B cell (primary cell): Measurements from ENCODE around the gene MAST2. TPM values are rescaled to one million over a fixed set of nuclear protein-coding genes. Genes with fewer than 3 reads are reported as not detected.

Experiments used
- ATAC-seq: fragments of 200-7000 bp; cut with Tn5 transposase; one replicate; pipeline ENCODE4 v1.10.0; 2021; ENCODE audit warnings: low read depth, mild to moderate bottlenecking, moderate number of reproducible peaks, moderate library complexity
- CTCF ChIA-PET: fragments of 350-600 bp; sonication (Branson Sonifier 250); formaldehyde crosslinking; loops from one replicate; lab custom pipeline; 2021; ENCODE audit warnings: antibody characterized with exemption, inconsistent platforms; lab: Charles Lee
- POLR2A ChIA-PET: fragments of 350-600 bp; sonication (Branson Sonifier 250); formaldehyde crosslinking; loops from one replicate; lab custom pipeline; 2021; ENCODE audit warnings: antibody characterized with exemption; lab: Charles Lee
- DNase-seq: peaks from one replicate; pipeline ENCODE4 v3.0.0; 2013
- H2AFZ ChIP-seq: 2 replicates; pipeline ENCODE4 v1.6.1; 2012; ENCODE audit warnings: mild to moderate bottlenecking, low read depth, low read length; ENCODE audit not compliant: insufficient read depth, poor library complexity, severe bottlenecking
- H3K27ac ChIP-seq, 2 donors: 1 replicate in 1 of 2; 2 replicates in 1 of 2; pipeline ENCODE4 v1.5.1; 2012 to 2013; ENCODE audit warnings: low read length in 2 of 2, mild to moderate bottlenecking in 2 of 2, moderate library complexity in 1 of 2
- H3K27me3 ChIP-seq, 4 experiments: fragments of 200-600 bp in 1 of 4; sonication (generic) in 1 of 4; replicated peaks in 1 of 4; 1 replicate in 2 of 4; 2 replicates in 2 of 4; pipeline versions ENCODE4 v1.6.1 to v1.7.0; 2013 to 2016; ENCODE audit warnings: low read length in 3 of 4, mild to moderate bottlenecking in 2 of 4, mixed read lengths in 1 of 4, moderate library complexity in 1 of 4; ENCODE audit not compliant: insufficient read depth in 4 of 4, control insufficient read depth in 3 of 4; ENCODE audit errors: control extremely low read depth in 1 of 4
- H3K36me3 ChIP-seq, 2 experiments: replicated peaks in 1 of 2; 1 replicate in 1 of 2; 2 replicates in 1 of 2; pipeline versions ENCODE4 v1.6.1 to v1.7.1; 2013; ENCODE audit warnings: low read length in 1 of 2; ENCODE audit not compliant: insufficient read depth in 2 of 2, control insufficient read depth in 1 of 2; ENCODE audit errors: control extremely low read depth in 1 of 2, extremely low read depth in 1 of 2
- H3K4me1 ChIP-seq, 2 donors: fragments of 200-600 bp in 1 of 2; sonication (generic) in 1 of 2; 1 replicate in 1 of 2; 2 replicates in 1 of 2; pipeline versions ENCODE4 v1.5.1 to v1.6.1; 2013 to 2017; ENCODE audit warnings: low read length in 2 of 2; ENCODE audit not compliant: control insufficient read depth in 2 of 2, insufficient read depth in 2 of 2
- H3K4me2 ChIP-seq: replicated peaks from 2 replicates; pipeline ENCODE3; 2012; ENCODE audit warnings: mild to moderate bottlenecking, low read depth, low read length; ENCODE audit not compliant: poor library complexity, severe bottlenecking
- H3K4me3 ChIP-seq, 5 experiments: fragments of 200-600 bp in 1 of 5; sonication (generic) in 1 of 5; 1 replicate in 3 of 5; 2 replicates in 2 of 5; pipeline versions ENCODE4 v1.5.1 to v1.7.0; 2011 to 2016; ENCODE audit warnings: low read length in 4 of 5, mild to moderate bottlenecking in 4 of 5, low read depth in 2 of 5, control low read depth in 1 of 5, moderate library complexity in 1 of 5; ENCODE audit not compliant: insufficient read depth in 1 of 5; ENCODE audit errors: control extremely low read depth in 1 of 5, extremely low read depth in 1 of 5
- H3K79me2 ChIP-seq: fragments of 200-600 bp; sonication (generic); one replicate; pipeline ENCODE4 v1.6.0; 2016; ENCODE audit warnings: low read length; ENCODE audit not compliant: control insufficient read depth, insufficient read depth
- H3K9ac ChIP-seq: fragments of 200-600 bp; sonication (generic); 2 replicates; pipeline ENCODE4 v1.6.1; 2017; ENCODE audit warnings: mild to moderate bottlenecking, low read length, moderate library complexity
- H3K9me3 ChIP-seq, 3 donors: one replicate each; pipeline versions ENCODE4 v1.6.1 to v1.7.1; 2013; ENCODE audit warnings: low read length in 2 of 3; ENCODE audit not compliant: control insufficient read depth in 2 of 3, insufficient read depth in 1 of 3; ENCODE audit errors: control extremely low read depth in 1 of 3
- H4K20me1 ChIP-seq: 2 replicates; pipeline ENCODE4 v1.6.0; 2012; ENCODE audit warnings: mild to moderate bottlenecking, low read length; ENCODE audit not compliant: insufficient read depth, control insufficient read depth, poor library complexity, severe bottlenecking
- H3K27ac Mint-ChIP-seq: one replicate; pipeline ENCODE4 v1.8.0; 2021; ENCODE audit warnings: mixed read lengths
- H3K27me3 Mint-ChIP-seq: one replicate; pipeline ENCODE4 v1.8.0; 2021; ENCODE audit warnings: mixed read lengths
- H3K4me1 Mint-ChIP-seq: one replicate; pipeline ENCODE4 v1.8.0; 2021; ENCODE audit warnings: mixed read lengths
- H3K4me3 Mint-ChIP-seq: one replicate; pipeline ENCODE4 v1.8.0; 2021; ENCODE audit warnings: mixed read lengths
- H3K9me3 Mint-ChIP-seq: one replicate; pipeline ENCODE4 v1.8.0; 2022; ENCODE audit warnings: mixed read lengths; ENCODE audit not compliant: insufficient read depth
- EZH2 ChIP-seq: IDR thresholded peaks from 2 replicates; pipeline ENCODE4 v1.6.1; 2012; ENCODE audit warnings: borderline replicate concordance, low read depth, mild to moderate bottlenecking, moderate library complexity, low read length; ENCODE audit not compliant: insufficient read depth, poor library complexity, severe bottlenecking
- WGBS: methylation state at CpG from one replicate; pipeline ENCODE4 v1.1.5; 2013; ENCODE audit warnings: missing lambda C conversion rate; ENCODE audit not compliant: insufficient coverage; 5-methylcytosine and 5-hydroxymethylcytosine counted together
- intact Hi-C: fragments of 100-400 bp; cut with micrococcal nuclease; formaldehyde crosslinking; loops from one replicate; pipeline ENCODE4 v1.10.0; 2022
- polyA plus RNA-seq: library from polyadenylated mRNA; depleted of rRNA; stranded (reverse); fragments of >200 nt; gene quantifications from 2 replicates; pipeline ENCODE4 v1.2.3, GENCODE V29; 2012
- total RNA-seq, 2 donors: library from RNA; stranded (reverse); fragments of 120-200 nt in 1 of 2; gene quantifications; 1 replicate in 1 of 2; 2 replicates in 1 of 2; pipeline versions ENCODE4 v1.2.3 to v1.2.4, GENCODE V29; 2013 to 2022
- TF ChIP-seq, protein P1 (sequence below): fragments of 200-600 bp; IDR thresholded peaks from one replicate; pipeline ENCODE4 v1.8.0; 2022; ENCODE audit warnings: antibody characterized with exemption, mild to moderate bottlenecking

The MAST2 gene
- total and polyA plus RNA-seq, 2 donors (not counting 1 experiment from before 2014, with no cell fraction given) = 12.5 to 23.3 TPM

DNA sequence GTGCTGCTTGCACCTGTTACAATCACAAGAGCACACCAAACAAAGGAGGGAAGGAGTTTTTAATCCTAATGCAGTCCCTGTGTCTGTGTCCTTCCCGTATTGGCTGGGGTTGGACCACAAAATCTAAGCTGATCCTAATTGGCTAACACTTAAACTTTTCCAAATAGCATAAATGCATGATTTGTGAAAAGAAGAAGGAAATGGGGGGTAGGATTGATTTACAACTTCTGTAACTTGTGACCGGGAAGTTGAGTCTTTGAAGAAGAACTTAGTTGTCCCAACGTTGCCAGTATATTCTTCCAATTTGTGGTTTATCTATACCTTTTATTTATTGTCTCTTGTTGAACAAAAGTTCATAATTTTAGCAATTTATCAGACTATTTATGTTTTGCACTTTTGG lies 41.1 kb upstream of the MAST2 start:
- CTCF ChIA-PET = no interaction called here
- ATAC-seq = no peak

DNA sequence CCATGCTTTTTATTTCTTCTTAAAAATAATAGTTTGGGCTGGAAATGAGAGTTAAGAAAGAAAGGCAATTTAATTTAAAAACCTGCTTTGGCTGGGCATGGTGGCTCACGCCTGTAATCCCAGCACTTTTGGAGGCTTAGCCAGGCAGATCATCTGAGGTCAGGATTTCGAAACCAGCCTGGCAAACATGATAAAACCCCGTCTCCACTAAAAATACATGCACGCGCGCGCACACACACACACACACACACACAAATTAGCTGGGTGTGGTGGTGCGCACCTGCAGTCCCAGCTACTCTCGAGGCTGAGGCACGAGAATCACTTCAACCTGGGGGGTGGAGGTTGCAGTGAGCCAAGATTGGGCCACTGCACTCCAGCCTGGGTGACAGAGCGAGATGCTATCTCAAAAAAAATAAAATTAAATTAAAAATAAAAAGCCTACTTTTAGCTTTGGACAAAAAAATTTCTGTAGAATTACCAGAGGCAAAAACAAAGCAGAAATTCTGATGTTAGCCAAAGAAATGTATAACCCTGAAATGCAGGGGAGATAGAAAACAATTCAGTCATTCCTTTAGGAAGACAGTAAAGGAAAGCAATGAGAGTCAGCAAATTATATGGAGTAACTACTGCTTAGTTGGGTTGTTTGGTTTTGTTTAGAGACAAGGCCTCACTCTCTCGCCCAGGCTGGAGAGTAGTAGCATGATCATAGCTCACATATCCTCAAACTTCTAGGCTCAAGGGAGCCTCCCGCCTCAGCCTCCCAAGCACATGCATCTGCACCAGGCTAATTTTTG lies 37.2 kb upstream of the MAST2 start:
- TF ChIP-seq, protein P1, sequence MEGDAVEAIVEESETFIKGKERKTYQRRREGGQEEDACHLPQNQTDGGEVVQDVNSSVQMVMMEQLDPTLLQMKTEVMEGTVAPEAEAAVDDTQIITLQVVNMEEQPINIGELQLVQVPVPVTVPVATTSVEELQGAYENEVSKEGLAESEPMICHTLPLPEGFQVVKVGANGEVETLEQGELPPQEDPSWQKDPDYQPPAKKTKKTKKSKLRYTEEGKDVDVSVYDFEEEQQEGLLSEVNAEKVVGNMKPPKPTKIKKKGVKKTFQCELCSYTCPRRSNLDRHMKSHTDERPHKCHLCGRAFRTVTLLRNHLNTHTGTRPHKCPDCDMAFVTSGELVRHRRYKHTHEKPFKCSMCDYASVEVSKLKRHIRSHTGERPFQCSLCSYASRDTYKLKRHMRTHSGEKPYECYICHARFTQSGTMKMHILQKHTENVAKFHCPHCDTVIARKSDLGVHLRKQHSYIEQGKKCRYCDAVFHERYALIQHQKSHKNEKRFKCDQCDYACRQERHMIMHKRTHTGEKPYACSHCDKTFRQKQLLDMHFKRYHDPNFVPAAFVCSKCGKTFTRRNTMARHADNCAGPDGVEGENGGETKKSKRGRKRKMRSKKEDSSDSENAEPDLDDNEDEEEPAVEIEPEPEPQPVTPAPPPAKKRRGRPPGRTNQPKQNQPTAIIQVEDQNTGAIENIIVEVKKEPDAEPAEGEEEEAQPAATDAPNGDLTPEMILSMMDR = no peak
- TF ChIP-seq EZH2 = no peak
- DNase-seq = no peak
- Histone ChIP-seq H3K79me2 (no peaks in the 10 kb centered on the region), H3K9me3 (peaks cover 0 to 2% (median 0%) of the 10 kb centered on the region in 3 donors), H4K20me1 (no peaks in the 10 kb centered on the region), H2AFZ (no peak overlapping the region), H3K4me3 (no peak overlapping the region), H3K4me2 (no peak overlapping the region), H3K27me3 (peaks cover 0 to 2% (median 0%) of the 10 kb centered on the region in 4 experiments), H3K36me3 (no peaks in the 10 kb centered on the region), H3K9ac (no peak overlapping the region), H3K27ac (no peak overlapping the region), H3K4me1 (no peaks in the 10 kb centered on the region)
- ChIA-PET POLR2A (no interaction called here), CTCF (interaction anchor here (0.7 kb wide), 1 partner anchor 25 kb away, joined by 3 read pairs; no protein-coding TSS in a partner anchor)
- Mint-ChIP-seq H3K4me3 (no peak overlapping the region), H3K9me3 (no peaks in the 10 kb centered on the region), H3K27ac (no peak overlapping the region), H3K4me1 (no peaks in the 10 kb centered on the region), H3K27me3 (peaks cover 3% of the 10 kb centered on the region)
- 93% methylated on average over 2 of the region's 13 CpGs for WGBS
- intact Hi-C loops = no loop called here
- no peak for ATAC-seq

More for the DNA sequence above, 41.1 kb upstream of the MAST2 start:
- TF ChIP-seq, protein P1 = no peak
- TF ChIP-seq EZH2 = no peak
- Mint-ChIP-seq H3K4me1 (no peaks in the 10 kb centered on the region), H3K27ac (no peak overlapping the region), H3K27me3 (peaks cover 13% of the 10 kb centered on the region), H3K9me3 (no peaks in the 10 kb centered on the region), H3K4me3 (no peak overlapping the region)
- POLR2A ChIA-PET = no interaction called here
- Histone ChIP-seq H3K27me3 (peaks cover 0 to 2% (median 0%) of the 10 kb centered on the region in 4 experiments), H3K9me3 (peaks cover 0 to 2% (median 0%) of the 10 kb centered on the region in 3 donors), H4K20me1 (no peaks in the 10 kb centered on the region), H3K27ac (no peak overlapping the region), H3K79me2 (no peaks in the 10 kb centered on the region), H3K4me2 (no peak overlapping the region), H2AFZ (no peak overlapping the region), H3K36me3 (no peaks in the 10 kb centered on the region), H3K4me1 (no peaks in the 10 kb centered on the region), H3K4me3 (no peak overlapping the region), H3K9ac (no peak overlapping the region)
- DNase-seq = no peak
- intact Hi-C loops = no loop called here
- no CpG with 5 or more reads among the region's 3 CpGs for WGBS
